ENCODE measurements around the gene STK32C. TPM values are rescaled to one million over a fixed set of nuclear protein-coding genes. Genes with fewer than 3 reads are reported as not detected.
"Not testable (repeated sequence)": the region's sequence is repeated elsewhere in the genome, so short reads cannot be mapped to it uniquely, and the experiment has no call there.

The STK32C gene
- total RNA-seq, 8 experiments from 2014 or later = 7.3 to 31.0 (median 22.7) TPM

DNA sequence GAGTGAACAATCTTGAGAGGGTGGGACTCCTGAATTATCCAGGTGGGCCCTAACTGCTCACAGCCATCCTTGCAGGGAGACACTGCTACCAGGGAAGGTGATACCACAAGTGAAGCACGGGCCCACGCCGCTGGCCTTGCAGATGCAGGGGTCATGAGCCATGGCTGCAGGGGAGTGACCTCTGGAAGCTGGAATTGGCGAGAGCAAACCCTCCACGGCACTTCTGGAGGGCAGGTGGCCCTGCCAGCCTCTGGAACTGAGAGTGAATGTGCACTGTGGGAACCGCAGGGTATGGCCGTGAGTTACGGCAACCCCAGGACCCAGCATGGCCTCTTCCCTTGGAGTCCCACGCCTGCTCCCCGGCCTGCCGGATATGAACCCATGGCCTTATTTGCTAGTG, 37.5 kb downstream of the STK32C start:
- ATAC-seq (replicated peaks in 6 of 8) = no peak
- no peak overlapping the region for H3K4me3 ChIP-seq
- in situ Hi-C loops (cut with MboI; ENCODE audit: low pct_unique_long_range_greater_than_20kb in 2 of 9, low sequenced_read_pairs in 9 of 9, unreplicated experiment in 9 of 9) = no loop called here
- H3K4me1 ChIP-seq (replicated peaks in 1 of 2) = peaks cover 64% of the 10 kb centered on the region in 2 donors
- 10 to 92% (median 80%) methylated on average over 1 to 7 of the region's 11 CpGs; no CpG with 5 or more reads in 5 of the 10 experiments for WGBS, 10 experiments
- H3K27ac ChIP-seq = peak overlapping the region; percentile 83 to 91

DNA sequence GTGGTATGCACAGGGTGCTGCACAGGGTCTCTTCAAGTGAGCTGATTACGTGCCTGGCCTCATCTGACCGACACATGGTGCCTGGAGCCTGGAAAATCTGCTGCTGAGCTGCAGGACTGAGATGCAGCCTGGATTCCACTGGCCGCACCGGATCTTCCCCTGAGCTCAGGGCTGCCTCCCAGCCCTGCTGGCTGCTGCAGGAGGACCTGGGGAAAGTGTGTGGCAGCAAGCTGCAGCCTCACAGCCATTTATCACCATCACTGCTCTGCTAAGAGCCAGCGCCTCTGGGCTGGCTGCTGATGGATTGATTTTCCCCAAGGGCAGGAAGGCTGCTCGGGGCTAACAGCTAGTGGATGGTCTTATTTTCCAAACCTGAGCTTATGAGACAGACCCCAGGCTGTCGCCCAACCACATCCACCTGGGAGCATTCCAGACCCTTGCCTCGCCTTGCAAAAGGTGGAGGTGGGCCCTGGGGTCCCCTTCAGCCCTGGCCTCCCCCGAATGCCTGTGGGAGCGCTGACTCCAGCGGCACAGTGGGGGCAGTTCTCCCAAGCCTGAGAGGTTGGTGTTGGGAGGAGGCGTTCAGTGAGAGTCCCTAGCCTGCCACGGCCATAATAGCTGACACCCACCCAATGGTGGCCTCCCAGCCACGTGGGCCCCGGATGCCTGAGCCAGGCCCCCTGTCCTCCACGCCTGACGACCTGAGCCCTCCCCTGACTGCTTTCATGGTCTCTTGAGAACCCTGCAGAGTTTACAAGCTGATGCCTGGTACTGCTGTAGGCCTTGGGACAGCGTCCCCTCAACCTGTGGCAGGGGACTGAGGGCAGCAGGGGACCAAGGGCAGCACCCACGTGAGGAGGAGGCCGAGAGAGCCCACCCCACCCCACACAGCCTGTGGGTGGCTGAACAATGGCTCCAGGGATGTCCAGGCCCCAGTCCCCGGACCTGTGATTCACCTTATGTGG, 38.2 kb downstream of the STK32C start:
- Histone ChIP-seq H3K4me3 (no peak overlapping the region), H3K4me1 (replicated peaks in 1 of 2) (peaks cover 71% of the 10 kb centered on the region in 2 donors), H3K27ac (peak overlapping the region; percentile 83 to 91)
- 0 to 80% (median 35%) methylated on average over 1 to 8 of the region's 21 CpGs; no CpG with 5 or more reads in 3 of the 10 experiments for WGBS, 10 experiments
- peak in 5 of 8 experiments; percentile 78 to 92 (median 91) for ATAC-seq (replicated peaks in 6 of 8)
- in situ Hi-C loops (cut with MboI; ENCODE audit: low pct_unique_long_range_greater_than_20kb in 2 of 9, low sequenced_read_pairs in 9 of 9, unreplicated experiment in 9 of 9) = no loop called here

DNA sequence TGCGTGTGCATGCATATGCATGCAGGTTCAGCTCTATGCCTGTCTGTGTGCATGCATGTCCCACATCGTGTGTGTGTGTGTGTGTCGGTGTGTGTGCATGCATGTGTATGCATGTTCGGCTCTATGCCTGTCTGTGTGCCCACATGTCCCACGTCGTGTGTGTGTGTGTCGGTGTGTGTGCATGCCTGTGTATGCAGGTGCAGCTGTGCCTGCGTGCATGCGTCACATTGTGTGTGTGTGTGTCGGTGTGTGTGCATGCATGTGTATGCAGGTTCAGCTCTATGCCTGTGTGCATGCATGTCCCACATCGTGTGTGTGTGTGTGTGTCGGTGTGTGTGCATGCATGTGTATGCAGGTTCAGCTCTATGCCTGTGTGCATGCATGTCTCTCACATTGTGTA, 39.8 kb downstream of the STK32C start:
- 80 to 100% (median 100%) methylated on average over 1 to 3 of the region's 12 CpGs; no CpG with 5 or more reads in 4 of the 10 experiments for WGBS, 10 experiments
- ATAC-seq (replicated peaks in 6 of 8); H3K27ac ChIP-seq; H3K4me3 ChIP-seq; in situ Hi-C loops (cut with MboI; ENCODE audit: low pct_unique_long_range_greater_than_20kb in 2 of 9, low sequenced_read_pairs in 9 of 9, unreplicated experiment in 9 of 9): not testable (repeated sequence)
- H3K4me1 ChIP-seq (replicated peaks in 1 of 2) = peaks cover 78 to 79% of the 10 kb centered on the region in 2 donors

DNA sequence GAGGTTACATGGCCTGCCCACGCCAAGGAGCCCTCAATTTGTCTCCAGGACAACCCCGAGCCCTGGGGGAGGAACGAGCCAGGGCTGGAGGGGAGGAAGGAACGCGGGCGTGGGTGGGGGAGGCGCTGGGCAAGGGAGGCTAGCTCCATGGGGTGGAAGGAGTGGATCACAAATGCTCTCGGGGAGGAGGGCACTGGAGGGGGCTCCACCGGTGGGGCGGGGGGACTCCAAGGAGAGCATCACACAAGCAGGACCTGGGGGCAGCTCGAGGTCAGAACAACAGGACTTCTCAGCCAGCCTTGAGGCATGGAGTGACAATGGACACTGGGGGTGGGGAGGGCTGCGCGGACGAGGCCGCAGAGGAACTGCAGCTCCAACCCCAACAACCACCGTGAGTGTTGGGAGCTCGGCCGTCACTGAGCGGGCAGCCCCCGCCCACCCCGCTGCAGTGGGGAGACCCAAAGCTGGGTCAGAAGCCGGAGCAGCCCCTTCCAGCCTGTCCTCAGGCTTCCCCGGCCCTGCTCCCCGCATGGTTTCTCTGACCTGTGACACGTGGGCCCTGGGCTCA, 41.1 kb downstream of the STK32C start:
- H3K27ac ChIP-seq = peak overlapping the region; percentile 10 to 78
- no peak overlapping the region for H3K4me3 ChIP-seq
- in situ Hi-C loops (cut with MboI; ENCODE audit: low pct_unique_long_range_greater_than_20kb in 2 of 9, low sequenced_read_pairs in 9 of 9, unreplicated experiment in 9 of 9) = no loop called here
- 20 to 40% methylated on average over 1 to 2 of the region's 25 CpGs; no CpG with 5 or more reads in 8 of the 10 experiments for WGBS, 10 experiments
- ATAC-seq (replicated peaks in 6 of 8) = peak in 4 of 8 experiments; percentile 2 to 6 (median 4)
- H3K4me1 ChIP-seq (replicated peaks in 1 of 2) = peaks cover 70 to 78% of the 10 kb centered on the region in 2 donors

DNA sequence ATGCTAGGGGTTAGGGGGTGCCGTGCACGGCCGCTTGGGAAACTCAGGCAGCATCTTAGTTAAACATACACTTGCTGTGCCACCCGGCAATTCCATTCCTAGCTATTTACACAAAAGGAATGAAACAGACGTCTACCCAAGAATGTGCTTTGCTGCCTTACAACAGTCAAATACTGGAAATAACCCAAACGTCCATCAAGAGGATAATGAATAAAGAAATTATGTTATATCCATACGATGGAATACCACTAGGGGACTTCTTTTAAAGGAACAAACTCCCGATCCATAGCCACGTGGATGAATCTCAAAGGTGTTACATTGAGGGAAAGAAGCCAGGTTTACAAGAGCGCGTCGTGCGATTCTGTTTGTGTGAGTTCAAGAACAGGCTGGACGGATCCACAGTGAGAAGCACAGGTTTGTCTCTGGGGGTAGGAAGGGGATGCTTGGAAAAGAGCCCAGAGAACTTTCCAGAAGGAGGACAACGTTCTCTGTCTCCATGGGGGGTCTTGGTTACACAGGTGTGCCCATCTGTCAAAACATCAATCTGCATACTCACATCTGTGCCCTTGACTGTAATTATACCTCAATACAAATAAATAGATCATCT, 41.8 kb downstream of the STK32C start:
- ATAC-seq (replicated peaks in 6 of 8) = peak in 1 of 8 experiments; percentile 11
- Histone ChIP-seq H3K4me1 (replicated peaks in 1 of 2) (peaks cover 65 to 76% of the 10 kb centered on the region in 2 donors), H3K27ac (peak overlapping the region; percentile 49 to 87), H3K4me3 (no peak overlapping the region)
- WGBS, 10 experiments = 29 to 83% (median 66%) methylated on average over 3 to 11 of the region's 15 CpGs; no CpG with 5 or more reads in 1 of the 10 experiments
- in situ Hi-C loops (cut with MboI; ENCODE audit: low pct_unique_long_range_greater_than_20kb in 2 of 9, low sequenced_read_pairs in 9 of 9, unreplicated experiment in 9 of 9) = no loop called here

DNA sequence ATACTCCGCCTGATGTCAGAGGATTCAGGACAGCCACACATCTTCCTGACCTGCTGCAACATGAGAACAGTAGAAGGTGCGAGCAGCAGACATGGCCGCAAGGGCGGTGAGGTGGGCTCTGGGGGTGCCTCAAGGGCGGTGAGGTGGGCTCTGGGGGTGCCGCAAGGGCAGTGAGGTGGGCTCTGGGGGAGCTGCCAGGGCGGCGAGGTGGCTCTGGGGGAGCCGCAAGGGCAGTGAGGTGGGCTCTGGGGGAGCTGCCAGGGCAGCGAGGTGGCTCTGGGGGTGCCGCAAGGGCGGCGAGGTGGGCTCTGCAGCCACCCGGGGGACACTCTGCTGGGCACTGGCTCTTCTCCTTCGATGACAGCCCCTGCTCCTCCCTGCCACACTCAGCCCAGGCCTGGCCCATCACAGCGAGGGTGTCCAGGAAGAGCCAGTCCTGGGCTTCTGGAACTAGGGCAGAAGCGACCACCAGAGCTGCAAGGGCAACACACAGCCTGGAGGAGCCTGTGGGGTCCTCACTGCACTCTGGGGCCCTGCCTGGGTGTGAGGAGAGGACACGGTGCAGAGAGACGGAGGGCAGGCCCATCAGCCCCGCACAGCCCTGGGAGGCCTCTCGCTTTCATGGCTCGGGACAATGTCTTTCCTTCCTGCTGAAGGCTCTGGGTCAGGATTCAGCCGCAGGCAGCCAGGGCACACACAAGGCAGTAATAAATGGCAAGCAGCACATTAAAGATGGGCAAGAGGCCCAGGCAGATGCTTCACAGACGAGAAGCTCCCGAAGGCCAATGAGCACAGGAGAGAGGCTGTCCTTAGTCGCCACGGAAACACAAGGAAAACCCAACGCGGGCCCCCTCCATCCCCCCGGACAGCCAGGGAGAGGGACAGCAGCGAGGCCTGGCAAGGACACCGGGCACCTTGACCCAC, 42.5 kb downstream of the STK32C start:
- peak; percentile 18 to 70 (median 32) for ATAC-seq (replicated peaks in 6 of 8)
- Histone ChIP-seq H3K4me3 (no peak overlapping the region), H3K27ac (peak overlapping the region; percentile 49 to 87), H3K4me1 (replicated peaks in 1 of 2) (peaks cover 58 to 69% of the 10 kb centered on the region in 2 donors)
- in situ Hi-C loops (cut with MboI; ENCODE audit: low pct_unique_long_range_greater_than_20kb in 2 of 9, low sequenced_read_pairs in 9 of 9, unreplicated experiment in 9 of 9) = no loop called here
- 0 to 35% (median 23%) methylated on average over 1 to 8 of the region's 32 CpGs; no CpG with 5 or more reads in 4 of the 10 experiments for WGBS, 10 experiments

DNA sequence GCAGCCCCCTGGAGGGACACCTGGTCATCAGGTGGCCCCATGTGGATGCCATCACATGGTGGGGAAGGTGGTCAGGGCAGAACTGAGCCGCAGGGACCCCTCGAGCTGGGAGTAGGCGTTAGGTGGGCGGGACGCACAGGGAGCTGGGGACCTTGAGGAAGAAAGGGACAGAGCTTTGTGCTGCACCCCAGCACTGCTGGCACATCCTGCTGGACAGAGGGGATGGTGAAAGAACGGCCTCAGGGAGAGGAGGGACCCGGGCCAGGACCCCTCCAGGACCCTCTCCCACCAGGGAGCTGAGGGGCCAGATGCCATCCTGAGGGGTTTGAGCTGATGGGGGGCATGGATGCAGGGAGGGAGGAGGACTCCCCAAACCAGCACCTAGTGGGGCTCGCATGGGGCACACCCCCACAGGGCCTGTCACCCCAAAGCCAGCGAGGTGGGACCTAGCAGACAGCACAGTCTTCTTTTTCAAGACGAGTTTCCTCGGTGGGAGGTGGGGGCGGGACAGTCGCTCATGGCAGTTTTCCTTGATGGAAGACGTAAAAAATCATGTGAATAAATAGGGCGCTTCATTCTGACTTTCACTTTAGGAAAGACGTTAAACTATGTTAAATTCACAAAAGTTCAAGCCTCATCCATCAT, 43.3 kb downstream of the STK32C start:
- peaks cover 57 to 68% of the 10 kb centered on the region in 2 donors for H3K4me1 ChIP-seq (replicated peaks in 1 of 2)
- no peak for ATAC-seq (replicated peaks in 6 of 8)
- in situ Hi-C loops (cut with MboI; ENCODE audit: low pct_unique_long_range_greater_than_20kb in 2 of 9, low sequenced_read_pairs in 9 of 9, unreplicated experiment in 9 of 9) = no loop called here
- 33 to 100% (median 95%) methylated on average over 1 to 3 of the region's 16 CpGs; no CpG with 5 or more reads in 6 of the 10 experiments for WGBS, 10 experiments
- H3K4me3 ChIP-seq = no peak overlapping the region
- H3K27ac ChIP-seq = peak overlapping the region in 1 of 2 donors; percentile 87

DNA sequence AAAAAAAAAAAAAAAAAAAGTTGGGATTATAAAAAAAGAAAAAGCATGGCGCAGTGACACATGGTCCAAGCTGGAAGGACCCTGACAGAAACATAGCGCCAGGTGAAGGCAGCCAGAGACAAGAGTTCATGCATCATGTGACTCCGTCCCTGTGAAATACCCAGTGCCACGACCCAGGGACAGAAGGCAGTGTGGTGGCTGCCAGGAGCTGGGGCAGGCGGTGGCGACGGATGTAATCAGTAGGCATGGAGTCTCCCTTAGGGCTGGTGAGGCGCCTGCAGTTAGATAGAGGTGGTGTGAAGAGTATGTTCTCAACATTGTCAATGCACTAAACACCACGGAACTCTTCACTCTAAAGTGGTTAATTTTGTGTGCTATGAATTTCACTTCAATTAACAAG, 43.9 kb downstream of the STK32C start:
- Histone ChIP-seq H3K27ac (no peak overlapping the region), H3K4me1 (replicated peaks in 1 of 2) (peaks cover 55 to 67% of the 10 kb centered on the region in 2 donors), H3K4me3 (no peak overlapping the region)
- in situ Hi-C loops (cut with MboI; ENCODE audit: low pct_unique_long_range_greater_than_20kb in 2 of 9, low sequenced_read_pairs in 9 of 9, unreplicated experiment in 9 of 9) = no loop called here
- ATAC-seq (replicated peaks in 6 of 8) = no peak
- 38 to 100% (median 89%) methylated on average over 1 to 5 of the region's 9 CpGs; no CpG with 5 or more reads in 1 of the 10 experiments for WGBS, 10 experiments

DNA sequence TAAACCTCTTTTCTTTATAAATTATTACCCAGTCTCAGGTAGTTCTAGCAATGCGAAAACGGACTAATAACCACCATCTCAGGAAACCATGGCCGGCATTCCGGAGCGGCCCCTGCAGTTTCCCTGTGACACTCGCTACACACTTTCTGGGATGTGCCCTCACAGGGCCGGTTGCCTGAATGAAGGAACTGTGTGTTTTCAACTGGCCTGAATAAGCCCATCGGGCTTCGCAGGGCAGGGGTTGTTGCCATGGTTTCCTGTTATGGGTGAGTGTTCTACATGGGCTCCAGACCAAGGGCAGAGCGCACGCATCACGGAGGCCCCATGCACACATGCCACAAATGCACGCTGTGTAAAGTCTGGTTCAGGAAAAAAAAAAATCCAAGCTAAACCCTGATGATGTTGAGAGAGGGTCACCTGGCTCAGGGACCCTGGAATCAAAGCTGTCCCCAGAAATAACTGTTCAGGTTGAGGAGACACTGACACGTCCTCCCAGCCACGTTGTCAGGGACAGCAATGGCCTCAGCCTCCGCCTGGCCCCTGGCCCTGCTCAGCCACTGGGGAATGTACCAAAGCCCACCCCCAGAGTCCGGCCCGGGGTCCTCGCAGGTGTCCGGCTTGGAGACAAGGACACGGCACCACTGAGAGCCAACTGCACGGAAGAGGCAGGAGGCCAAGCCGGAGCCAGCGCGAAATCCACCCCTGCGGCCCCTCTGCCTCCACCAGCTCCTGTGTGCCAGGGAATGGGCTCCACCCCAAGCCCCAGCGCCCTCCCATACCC, 47.9 kb downstream of the STK32C start:
- H3K4me3 ChIP-seq = no peak overlapping the region
- H3K4me1 ChIP-seq (replicated peaks in 1 of 2) = peaks cover 58 to 61% of the 10 kb centered on the region in 2 donors
- H3K27ac ChIP-seq = peak overlapping the region in 1 of 2 donors; percentile 25
- ATAC-seq (replicated peaks in 6 of 8) = peak in 5 of 8 experiments; percentile 22 to 64 (median 45)
- in situ Hi-C loops (cut with MboI; ENCODE audit: low pct_unique_long_range_greater_than_20kb in 2 of 9, low sequenced_read_pairs in 9 of 9, unreplicated experiment in 9 of 9) = no loop called here
- WGBS, 10 experiments = 8 to 100% (median 80%) methylated on average over 2 to 12 of the region's 27 CpGs; no CpG with 5 or more reads in 4 of the 10 experiments

DNA sequence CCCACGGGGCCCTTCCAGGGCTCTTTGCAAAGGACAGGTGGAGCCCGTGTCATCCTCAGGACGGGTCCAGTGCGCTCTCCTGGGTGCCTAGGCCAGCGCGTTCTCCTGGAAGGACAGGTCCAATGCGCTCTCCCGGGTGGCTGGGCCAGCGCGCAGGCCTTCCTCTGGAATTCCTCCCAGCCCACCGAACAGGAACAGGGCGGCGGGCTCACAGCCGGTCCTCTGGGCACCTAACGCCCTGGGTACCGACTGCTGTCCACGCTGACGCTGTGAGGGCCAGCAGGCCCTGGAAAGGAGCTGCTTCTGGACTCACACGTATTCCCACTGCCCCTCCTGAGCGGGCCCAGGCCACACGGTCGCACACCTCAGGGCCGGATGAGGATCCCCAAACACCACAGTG, 49.3 kb downstream of the STK32C start:
- H3K4me3 ChIP-seq = no peak overlapping the region
- ATAC-seq (replicated peaks in 6 of 8) = no peak
- in situ Hi-C loops (cut with MboI; ENCODE audit: low pct_unique_long_range_greater_than_20kb in 2 of 9, low sequenced_read_pairs in 9 of 9, unreplicated experiment in 9 of 9) = no loop called here
- no peak overlapping the region for H3K27ac ChIP-seq
- peaks cover 49 to 58% of the 10 kb centered on the region in 2 donors for H3K4me1 ChIP-seq (replicated peaks in 1 of 2)
- WGBS, 10 experiments = 60 to 100% (median 100%) methylated on average over 1 of the region's 23 CpGs; no CpG with 5 or more reads in 7 of the 10 experiments

DNA sequence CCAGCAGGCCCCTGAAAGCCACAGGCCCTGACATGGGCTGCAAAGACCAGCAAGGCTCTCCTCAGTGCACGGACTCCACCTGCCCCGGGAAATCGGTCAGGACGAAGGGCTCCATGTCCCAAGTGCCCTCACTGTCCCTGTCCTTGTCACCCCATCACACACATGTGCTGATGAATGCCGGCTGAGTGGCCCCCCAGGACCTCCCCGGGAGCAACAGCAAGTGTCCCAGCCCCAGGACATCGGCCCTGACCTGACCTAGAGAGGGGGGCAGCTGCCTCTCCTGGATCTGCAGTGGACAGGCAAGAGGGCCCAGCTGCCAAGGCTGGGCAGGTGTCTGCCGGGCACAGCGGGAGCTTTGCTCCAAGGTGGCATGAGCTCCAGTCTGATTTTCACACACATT, 49.8 kb downstream of the STK32C start:
- 100% methylated on average over 4 of the region's 9 CpGs; no CpG with 5 or more reads in 9 of the 10 experiments for WGBS, 10 experiments
- no peak for ATAC-seq (replicated peaks in 6 of 8)
- Histone ChIP-seq H3K4me3 (no peak overlapping the region), H3K27ac (no peak overlapping the region), H3K4me1 (replicated peaks in 1 of 2) (peaks cover 48 to 54% of the 10 kb centered on the region in 2 donors)
- in situ Hi-C loops (cut with MboI; ENCODE audit: low pct_unique_long_range_greater_than_20kb in 2 of 9, low sequenced_read_pairs in 9 of 9, unreplicated experiment in 9 of 9) = no loop called here

Data from motor neuron (in vitro differentiated cells).